Measurements from ENCODE around the gene HIKESHI.

The HIKESHI gene

GRCh38 chr11:86383041-86383955 lies 81.3 kb downstream of the HIKESHI start:
- no peaks in the 10 kb centered on the region for H3K9me3 Mint-ChIP-seq
- no peaks in the 10 kb centered on the region for H3K36me3 Mint-ChIP-seq
- H3K4me1 Mint-ChIP-seq = no peaks in the 10 kb centered on the region
- H3K27ac Mint-ChIP-seq = no peak overlapping the region
- ATAC-seq (no peak), DNase-seq (ENCODE audit: low spot score in 2 of 2) (no peak)
- H3K4me3 Mint-ChIP-seq = no peak overlapping the region

- Mint-ChIP-seq H3K36me3 (no peaks in the 10 kb centered on the region), H3K4me1 (no peaks in the 10 kb centered on the region), H3K27ac (no peak overlapping the region), H3K9me3 (no peaks in the 10 kb centered on the region), H3K4me3 (no peak overlapping the region)
- ATAC-seq (no peak), DNase-seq (ENCODE audit: low spot score in 2 of 2) (no peak)
These were observed 84.2 kb downstream of the HIKESHI start for GRCh38 chr11:86386283-86386682.

- Mint-ChIP-seq H3K4me3 (no peak overlapping the region), H3K27ac (no peak overlapping the region), H3K9me3 (no peaks in the 10 kb centered on the region), H3K4me1 (no peaks in the 10 kb centered on the region), H3K36me3 (no peaks in the 10 kb centered on the region)
- ATAC-seq (no peak), DNase-seq (ENCODE audit: low spot score in 2 of 2) (no peak)
These were observed 84.7 kb downstream of the HIKESHI start for GRCh38 chr11:86386746-86387145.

GRCh38 chr11:86388198-86388597 lies 86.2 kb downstream of the HIKESHI start:
- DNase-seq (ENCODE audit: low spot score in 2 of 2) (no peak), ATAC-seq (no peak)
- Mint-ChIP-seq H3K27ac (no peak overlapping the region), H3K36me3 (no peaks in the 10 kb centered on the region), H3K9me3 (no peaks in the 10 kb centered on the region), H3K4me1 (no peaks in the 10 kb centered on the region), H3K4me3 (no peak overlapping the region)

GRCh38 chr11:86390487-86390886 lies 88.4 kb downstream of the HIKESHI start:
- no peaks in the 10 kb centered on the region for H3K9me3 Mint-ChIP-seq
- no peaks in the 10 kb centered on the region for H3K36me3 Mint-ChIP-seq
- no peak overlapping the region for H3K4me3 Mint-ChIP-seq
- H3K27ac Mint-ChIP-seq = no peak overlapping the region
- ATAC-seq = no peak
- H3K4me1 Mint-ChIP-seq = no peaks in the 10 kb centered on the region
- no peak for DNase-seq (ENCODE audit: low spot score in 2 of 2)

- ATAC-seq = no peak
- Mint-ChIP-seq H3K9me3 (no peaks in the 10 kb centered on the region), H3K4me1 (no peaks in the 10 kb centered on the region), H3K36me3 (no peaks in the 10 kb centered on the region), H3K4me3 (no peak overlapping the region), H3K27ac (no peak overlapping the region)
- no peak for DNase-seq (ENCODE audit: low spot score in 2 of 2)
These were observed 93.1 kb downstream of the HIKESHI start for GRCh38 chr11:86395061-86395551.

Data from stimulated activated effector memory CD8-positive, alpha-beta T cell treated with anti-CD3 and anti-CD28 coated beads, Interleukin-12 subunit alpha, Interleukin-12 subunit beta, amount 100 ng/mL, for 72 hours (primary cell).